ENCODE results near the gene NKIRAS1. TPM values are rescaled to one million over a fixed set of nuclear protein-coding genes. Genes with fewer than 3 reads are reported as not detected.

The NKIRAS1 gene
- total RNA-seq, 1 experiment from 2014 or later: 12.0 TPM

DNA sequence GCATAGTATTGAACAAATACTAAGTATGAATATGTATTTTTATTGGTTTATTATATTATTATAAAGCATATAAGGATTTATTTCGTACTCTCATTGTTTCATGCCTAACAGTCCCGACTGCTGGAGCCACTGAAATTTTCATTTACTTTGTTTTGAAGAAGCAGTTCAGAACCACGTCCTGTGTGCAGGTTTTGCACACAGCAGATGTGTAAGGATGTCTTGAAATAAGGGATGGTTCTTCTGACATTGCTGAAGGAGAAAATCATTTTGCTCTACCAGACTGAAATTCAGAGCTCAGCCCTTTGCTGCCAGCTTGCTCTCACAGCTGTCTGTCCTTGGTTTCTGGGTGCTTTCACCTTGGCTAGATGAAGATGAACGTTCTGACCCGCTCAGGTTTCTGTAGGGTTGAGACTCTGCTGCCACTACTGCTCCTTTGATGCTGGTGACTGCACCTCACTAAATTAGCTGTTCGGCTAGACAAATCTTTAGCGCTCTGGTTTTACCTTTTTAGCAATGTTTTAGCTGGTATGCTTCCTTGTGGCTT lies 56.9 kb downstream of the NKIRAS1 start:
- Histone ChIP-seq H3K9me2 (ENCODE audit: insufficient read depth) (no peaks in the 10 kb centered on the region), H2AFZ (ENCODE audit: low read depth, low read length, poor library complexity, severe bottlenecking) (no peak overlapping the region), H4K20me1 (ENCODE audit: insufficient read depth) (no peaks in the 10 kb centered on the region), H3K27ac (ENCODE audit: low read depth, low read length) (no peak overlapping the region), H3K4me1 (ENCODE audit: control insufficient read depth in 1 of 2, insufficient read depth in 2 of 2, low read length in 2 of 2) (no peaks in the 10 kb centered on the region), H3K36me3 (ENCODE audit: control insufficient read depth in 1 of 2, insufficient read depth in 2 of 2, low read length in 2 of 2) (no peaks in the 10 kb centered on the region), H3K9me3 (ENCODE audit: control insufficient read depth in 1 of 2, insufficient read depth in 1 of 2, low read depth in 1 of 2, low read length in 2 of 2) (no peaks in the 10 kb centered on the region), H3K4me3 (replicated peaks in 1 of 2; ENCODE audit: low read depth in 1 of 2, low read length in 2 of 2) (no peak overlapping the region), H3K9ac (ENCODE audit: low read length) (no peak overlapping the region), H3K4me2 (ENCODE audit: low read length) (no peak overlapping the region), H3K79me2 (ENCODE audit: insufficient read depth, low read length) (peaks cover 31% of the 10 kb centered on the region), H3K27me3 (ENCODE audit: insufficient read depth, low read length) (no peaks in the 10 kb centered on the region)
- ChIA-PET POLR2A (interaction anchor here (1.6 kb wide), 1 partner anchor 57 kb away, joined by 5 read pairs; the partner anchor contains the start of genes NKIRAS1 and RPL15), CTCF (interaction anchor here (1.2 to 1.3 kb wide), 2 partner anchors 26 to 29 kb away, joined by 4 read pairs; no protein-coding TSS in a partner anchor), RAD21 (ENCODE audit: low non-redundant PET in 1 of 2, low total read pairs in 2 of 2, uncharacterized antibody in 2 of 2, unreplicated experiment in 2 of 2) (no interaction called here)
- ATAC-seq (no peak), DNase-seq (ENCODE audit: low read depth, low spot score) (no peak)
- intact Hi-C loops (cut with micrococcal nuclease): no loop called here
- TF ChIP-seq ZFX (IDR thresholded peaks at IDR 0.05) (no peak), ZBTB33 (IDR thresholded peaks at IDR 0.05; ENCODE audit: extremely low read depth, insufficient replicate concordance, low read length) (no peak), RAD21 (IDR thresholded peaks at IDR 0.05; ENCODE audit: low read depth) (no peak), ELF1 (IDR thresholded peaks at IDR 0.05; ENCODE audit: borderline replicate concordance, low read depth) (no peak), EZH2phosphoT487 (IDR thresholded peaks at IDR 0.05; ENCODE audit: borderline replicate concordance) (no peak), YY1 (IDR thresholded peaks at IDR 0.05; ENCODE audit: extremely low read depth, insufficient replicate concordance, low read depth, low read length) (no peak)
- no TSS peak for BruUV-seq (replicated peaks)

Measured in HCT116 (cell line).